HEK293 (cell line): ENCODE results near the gene PLEKHO2.

ENCODE experiments used
- ZNF140 ChIP-seq: fragments of 450-650 bp; formaldehyde crosslinking; IDR thresholded peaks from 2 replicates; pipeline ENCODE4 v1.5.1; 2016; ENCODE audit warnings: missing biosample characterization, missing genetic modification characterization
- ZNF423 ChIP-seq: fragments of 450-650 bp; formaldehyde crosslinking; IDR thresholded peaks from 2 replicates; pipeline ENCODE4 v1.5.1; 2016; ENCODE audit warnings: missing biosample characterization, missing genetic modification characterization
- TF ChIP-seq, protein P1 (sequence below): fragments of 450-650 bp; formaldehyde crosslinking; IDR thresholded peaks from 2 replicates; pipeline ENCODE4 v1.5.1; 2016; ENCODE audit warnings: missing biosample characterization, missing genetic modification characterization

DNA sequence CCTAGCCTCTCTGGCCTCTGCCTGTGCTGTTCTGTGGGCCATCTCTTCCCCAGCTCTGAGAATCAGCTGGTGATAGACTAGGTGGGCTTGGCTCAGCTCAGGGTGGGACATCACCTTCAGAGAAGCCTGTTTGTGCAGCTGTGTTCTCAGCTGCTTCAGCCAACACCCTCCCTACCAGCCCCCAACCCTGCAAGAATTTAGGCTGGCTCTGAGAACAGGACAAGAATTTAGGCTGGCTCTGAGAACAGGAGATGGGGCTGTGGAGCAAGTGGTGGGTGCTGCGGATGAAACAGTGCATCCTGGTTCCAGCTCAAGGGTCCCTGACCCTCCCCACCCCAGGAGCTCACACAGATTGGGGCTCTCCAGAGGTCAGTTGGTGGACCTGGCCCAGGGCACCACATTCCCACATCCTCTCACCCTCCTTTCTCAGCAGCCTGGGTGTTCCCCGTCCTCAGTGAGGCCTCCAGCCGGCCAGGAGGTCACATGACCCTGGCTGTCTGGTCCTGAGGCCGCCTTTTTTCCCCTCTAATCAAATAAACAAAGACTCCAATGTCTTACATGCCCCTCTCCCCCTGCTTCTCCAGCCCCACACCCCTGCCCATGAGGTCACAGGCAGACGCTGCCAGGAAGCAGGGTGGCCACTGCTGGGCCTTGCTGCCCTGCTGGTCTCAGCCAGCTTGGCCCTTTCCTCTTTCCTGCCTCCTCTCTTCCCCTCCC is 14.9 kb downstream of the PLEKHO2 start:
- no peak for TF ChIP-seq ZNF140 (tag by site-specific recombination)
- TF ChIP-seq, protein P1, sequence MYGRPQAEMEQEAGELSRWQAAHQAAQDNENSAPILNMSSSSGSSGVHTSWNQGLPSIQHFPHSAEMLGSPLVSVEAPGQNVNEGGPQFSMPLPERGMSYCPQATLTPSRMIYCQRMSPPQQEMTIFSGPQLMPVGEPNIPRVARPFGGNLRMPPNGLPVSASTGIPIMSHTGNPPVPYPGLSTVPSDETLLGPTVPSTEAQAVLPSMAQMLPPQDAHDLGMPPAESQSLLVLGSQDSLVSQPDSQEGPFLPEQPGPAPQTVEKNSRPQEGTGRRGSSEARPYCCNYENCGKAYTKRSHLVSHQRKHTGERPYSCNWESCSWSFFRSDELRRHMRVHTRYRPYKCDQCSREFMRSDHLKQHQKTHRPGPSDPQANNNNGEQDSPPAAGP (tag by site-specific recombination), result no peak
- no peak for TF ChIP-seq ZNF423
